Kidney capillary endothelial cell (primary cell): ENCODE data around the gene ST8SIA3.

Experiments
- DNase-seq: peaks from one replicate; pipeline ENCODE4 v3.0.0-alpha.2; 2018; ENCODE audit warnings: low spot score

ST8SIA3 gene, protein sequence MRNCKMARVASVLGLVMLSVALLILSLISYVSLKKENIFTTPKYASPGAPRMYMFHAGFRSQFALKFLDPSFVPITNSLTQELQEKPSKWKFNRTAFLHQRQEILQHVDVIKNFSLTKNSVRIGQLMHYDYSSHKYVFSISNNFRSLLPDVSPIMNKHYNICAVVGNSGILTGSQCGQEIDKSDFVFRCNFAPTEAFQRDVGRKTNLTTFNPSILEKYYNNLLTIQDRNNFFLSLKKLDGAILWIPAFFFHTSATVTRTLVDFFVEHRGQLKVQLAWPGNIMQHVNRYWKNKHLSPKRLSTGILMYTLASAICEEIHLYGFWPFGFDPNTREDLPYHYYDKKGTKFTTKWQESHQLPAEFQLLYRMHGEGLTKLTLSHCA

DNA sequence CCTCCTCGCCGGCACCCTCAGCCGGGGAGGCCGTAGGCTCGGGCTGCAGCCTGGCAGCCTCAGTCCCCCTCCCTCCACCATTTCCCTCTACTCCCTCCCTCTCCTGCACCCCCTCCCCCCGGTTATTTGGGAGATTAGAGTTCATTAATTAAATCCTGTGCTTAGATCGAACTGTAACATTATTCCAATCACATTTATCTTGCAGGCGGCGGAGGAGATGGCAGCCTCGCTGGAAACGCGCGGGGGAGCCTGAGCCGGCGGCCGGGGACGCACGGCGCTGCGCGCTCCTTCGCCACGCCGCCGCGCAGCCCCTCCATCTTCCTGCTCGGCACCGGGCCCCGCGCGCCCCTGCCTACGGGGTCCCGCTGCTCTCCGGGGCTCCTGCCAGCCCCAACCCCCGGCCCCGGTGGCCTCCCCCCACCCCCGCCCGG is at the start of gene ST8SIA3:
Gene ST8SIA3 (plus strand): TSS at position 287 of the 431 bp plus-strand sequence. CDS start 290 bp downstream, outside the sequence.
- no peak for DNase-seq

DNA sequence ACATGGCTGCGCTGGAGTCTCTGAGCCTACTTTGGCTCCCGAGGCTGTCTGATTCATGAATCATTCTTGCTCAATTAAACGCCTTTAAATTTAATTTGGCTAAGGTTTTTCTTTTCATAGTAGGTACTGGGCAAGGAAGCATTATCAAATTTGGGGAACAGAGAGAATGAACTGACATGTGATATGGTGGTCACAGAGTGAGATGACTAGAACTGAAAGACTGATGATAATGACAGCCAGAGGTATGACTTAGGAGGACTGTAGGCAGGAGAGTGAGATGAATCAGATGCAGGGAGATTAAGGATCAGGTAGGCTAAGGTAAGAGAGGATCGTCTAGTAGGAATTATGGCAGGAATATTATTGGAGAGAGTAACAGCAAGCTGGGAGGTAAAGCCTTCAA is 40.9 kb upstream of the ST8SIA3 start:
- DNase-seq = no peak

DNA sequence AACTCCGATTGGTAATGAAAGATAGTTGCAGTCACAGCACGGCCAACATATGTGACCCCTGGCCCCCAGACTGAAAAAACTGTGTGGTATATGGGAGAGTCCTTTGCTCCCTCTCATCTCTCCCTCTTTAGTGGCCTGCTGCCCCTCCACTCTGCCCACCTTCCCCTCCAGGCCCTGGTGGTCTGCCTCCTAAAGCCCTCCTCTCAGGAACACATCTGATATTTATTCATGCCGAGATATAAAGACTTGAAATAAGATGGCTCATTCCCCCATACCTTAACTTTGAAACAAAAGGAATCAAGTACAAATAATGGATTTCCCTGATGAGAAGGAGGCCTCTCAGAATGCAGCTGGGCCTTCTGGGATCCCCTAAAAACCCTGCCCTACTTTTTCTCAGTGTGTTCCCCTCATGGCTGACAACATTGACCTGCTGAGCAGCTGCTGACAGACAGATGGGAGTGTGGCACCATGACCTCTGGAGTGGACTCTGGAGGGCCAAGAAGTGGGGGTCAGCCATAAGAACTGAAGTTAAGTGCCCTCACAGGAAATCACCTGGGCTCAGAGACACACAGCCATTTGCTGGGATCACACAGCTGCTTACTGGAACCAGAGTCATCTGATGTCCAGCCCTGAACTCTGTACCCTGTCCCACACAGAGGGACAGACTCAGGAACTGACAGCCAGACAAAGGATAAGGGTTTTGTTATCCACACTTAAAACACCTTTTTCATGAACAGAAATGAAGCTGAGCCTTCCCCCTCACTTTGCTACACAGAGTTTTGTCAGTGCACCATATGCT is 39.8 kb upstream of the ST8SIA3 start:
- no peak for DNase-seq

DNA sequence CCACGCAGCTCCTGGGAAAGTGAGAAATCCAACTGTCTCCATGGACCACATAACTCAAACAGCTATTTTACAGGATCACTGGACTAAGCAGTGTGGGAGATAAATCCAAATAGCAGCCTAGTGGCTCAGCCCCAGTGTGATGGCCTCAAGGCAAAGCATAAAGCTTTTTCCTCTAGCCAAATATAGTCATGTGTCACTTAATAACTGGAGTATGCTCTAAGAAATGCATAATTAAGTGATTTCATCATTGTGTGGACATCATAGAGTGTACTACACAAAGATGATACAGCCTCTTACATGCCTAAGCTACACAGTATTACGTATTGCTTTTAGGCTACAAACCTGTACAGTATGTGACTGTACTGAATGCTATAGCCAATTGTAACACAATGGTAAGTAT is 31.8 kb upstream of the ST8SIA3 start:
- DNase-seq = no peak

DNA sequence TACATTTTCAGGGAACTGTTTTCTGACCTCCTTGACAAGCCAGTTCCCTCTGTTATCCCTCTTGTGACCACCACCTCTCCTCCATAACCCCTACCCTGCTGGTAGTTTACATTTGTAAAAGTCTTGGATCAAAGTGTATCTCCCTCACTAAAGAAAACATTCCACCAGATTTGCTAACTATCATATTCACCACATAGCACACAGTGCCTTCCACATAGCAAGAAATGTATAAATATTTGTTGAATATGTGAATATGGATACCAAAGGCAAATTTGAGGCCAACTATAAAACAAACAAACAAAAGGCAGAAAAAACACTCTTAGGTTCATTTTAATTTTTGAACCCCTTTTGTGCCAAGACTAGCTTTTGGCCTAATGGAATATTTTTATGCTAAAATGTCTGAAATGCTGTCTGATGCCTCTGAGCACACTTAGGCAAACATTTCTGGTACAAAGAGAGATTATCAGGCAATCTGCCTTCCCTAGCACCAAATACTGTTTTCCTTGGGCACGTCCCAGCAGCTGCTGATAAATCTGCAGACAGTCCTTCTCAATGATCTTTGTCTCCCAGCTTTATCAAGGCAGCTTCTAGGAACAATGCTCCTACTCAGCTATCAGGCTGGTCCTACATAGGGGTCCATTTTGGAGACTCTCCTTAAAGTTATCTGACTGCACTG is 26.7 kb upstream of the ST8SIA3 start:
- no peak for DNase-seq

DNA sequence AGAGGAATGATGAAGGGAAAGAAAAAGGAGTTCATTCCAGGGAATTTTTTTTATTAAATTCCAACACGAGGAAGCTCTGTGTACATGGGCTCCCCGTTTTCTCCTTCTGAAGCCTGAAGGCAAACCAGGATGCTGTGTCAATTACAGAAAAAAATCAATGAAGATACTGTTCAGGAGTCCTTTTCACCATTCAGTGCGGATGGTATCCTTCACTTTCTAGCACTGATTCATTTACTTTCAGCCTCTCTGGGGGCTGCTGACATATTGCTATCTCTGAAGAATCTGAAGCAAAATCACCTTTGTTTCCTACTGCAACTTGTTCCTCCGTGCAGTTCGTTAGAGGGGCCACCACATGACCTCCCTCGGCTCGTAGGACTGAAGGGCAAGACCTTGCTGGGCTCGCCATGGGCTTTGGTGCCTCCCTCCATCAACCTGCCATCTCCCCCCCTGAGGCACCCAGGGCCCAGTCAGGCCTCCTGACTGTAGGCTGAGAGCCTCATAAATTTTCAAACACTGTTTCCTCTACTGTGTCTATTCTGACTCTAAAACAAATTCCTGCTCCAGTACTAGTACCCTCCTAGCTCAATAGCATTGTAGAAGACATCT is 25.5 kb upstream of the ST8SIA3 start:
- no peak for DNase-seq

DNA sequence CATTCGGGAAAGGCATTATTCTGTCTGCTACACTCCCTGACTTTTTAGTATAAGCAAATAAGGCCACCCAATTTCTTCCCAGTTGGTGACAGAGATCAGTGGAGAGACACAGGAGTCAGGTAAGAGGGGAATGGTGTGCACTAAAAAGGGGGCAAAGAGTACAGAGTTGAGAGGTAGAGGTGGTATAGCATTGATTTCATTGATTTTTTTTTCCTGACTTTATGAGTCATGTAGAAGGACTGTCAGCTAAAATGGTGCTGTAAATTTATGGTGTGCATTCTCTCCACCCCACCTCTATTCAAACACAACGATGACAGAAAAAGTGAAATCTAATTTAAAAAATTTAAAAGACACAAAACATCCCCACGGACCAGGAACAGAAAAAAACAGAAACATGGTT is 23.7 kb upstream of the ST8SIA3 start:
- DNase-seq = no peak

DNA sequence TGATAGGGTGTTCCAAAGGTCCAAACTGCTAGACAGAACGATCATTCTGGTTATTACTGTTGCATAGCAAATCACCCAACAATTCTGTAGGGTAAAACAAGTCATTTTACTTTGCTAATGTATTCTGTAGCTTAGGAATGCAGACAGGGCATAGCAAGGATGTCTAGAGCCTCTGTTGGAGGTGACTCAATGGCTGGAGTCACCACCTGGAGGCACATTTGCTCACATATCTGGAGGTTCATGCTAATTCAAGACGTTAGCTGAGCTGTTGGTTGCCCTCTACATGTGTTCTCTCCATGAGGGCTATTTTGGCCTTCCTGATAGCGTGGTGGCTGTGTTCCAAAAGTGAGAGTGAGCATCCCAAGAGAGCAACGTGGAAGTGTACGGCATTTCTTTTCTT is 22.5 kb upstream of the ST8SIA3 start:
- DNase-seq = no peak

DNA sequence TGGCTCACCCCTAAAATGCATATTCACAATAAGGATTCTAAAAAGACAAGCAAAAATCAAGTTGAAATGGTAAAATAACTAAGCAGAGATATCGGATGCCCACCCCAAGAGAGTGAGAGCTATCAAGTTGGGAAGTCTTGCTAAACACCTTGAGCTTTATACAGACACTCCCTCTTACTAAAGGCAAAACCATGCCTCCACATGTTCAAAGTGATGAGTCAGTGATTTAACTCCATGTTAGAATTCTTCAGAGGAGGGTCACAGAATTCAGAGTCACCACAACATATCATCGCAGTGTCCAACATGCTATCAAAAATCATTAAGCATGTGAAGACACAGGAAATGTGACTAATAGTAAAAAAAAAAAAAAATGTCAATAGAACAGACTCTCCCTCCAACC is 20.6 kb upstream of the ST8SIA3 start:
- no peak for DNase-seq

DNA sequence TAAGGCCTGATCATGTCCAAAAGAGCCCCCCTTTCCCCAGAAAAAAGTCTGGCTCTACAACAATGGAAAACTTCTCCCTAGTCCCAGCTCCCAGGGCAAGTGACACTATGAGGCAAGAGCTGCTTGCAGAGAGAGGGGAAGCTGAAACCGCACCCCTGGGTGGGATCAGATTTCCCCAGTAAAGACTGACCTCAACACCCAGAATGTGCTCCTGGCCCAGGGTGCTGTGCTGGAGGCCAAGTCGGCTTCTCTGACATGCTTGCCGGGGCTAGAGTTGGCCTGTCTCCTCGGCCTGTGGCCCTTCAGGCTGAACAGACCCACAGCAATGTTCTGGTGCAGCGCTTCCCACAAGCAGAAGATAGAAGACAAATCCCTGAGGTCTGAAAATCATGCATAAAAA is 18.4 kb upstream of the ST8SIA3 start:
- DNase-seq = no peak

DNA sequence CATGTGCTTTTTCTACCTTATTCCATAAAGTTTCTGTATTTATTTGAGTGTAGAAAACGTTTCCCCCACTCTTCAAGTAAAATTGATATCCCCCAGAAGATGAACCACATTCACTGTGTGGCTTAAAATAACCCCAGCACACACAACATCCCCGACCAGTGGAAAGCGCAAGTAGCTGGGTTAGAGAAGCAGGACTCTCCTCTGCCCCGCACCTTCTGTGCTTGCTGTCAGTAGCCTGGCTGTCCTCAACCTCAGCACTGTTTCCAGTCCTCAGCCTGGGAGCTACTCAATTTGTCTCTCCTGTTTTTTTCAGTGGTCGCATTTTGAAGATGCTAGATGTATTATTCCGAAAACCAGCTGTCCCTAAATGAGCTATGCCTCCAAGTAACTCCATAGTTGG is 18.0 kb upstream of the ST8SIA3 start:
- no peak for DNase-seq

DNA sequence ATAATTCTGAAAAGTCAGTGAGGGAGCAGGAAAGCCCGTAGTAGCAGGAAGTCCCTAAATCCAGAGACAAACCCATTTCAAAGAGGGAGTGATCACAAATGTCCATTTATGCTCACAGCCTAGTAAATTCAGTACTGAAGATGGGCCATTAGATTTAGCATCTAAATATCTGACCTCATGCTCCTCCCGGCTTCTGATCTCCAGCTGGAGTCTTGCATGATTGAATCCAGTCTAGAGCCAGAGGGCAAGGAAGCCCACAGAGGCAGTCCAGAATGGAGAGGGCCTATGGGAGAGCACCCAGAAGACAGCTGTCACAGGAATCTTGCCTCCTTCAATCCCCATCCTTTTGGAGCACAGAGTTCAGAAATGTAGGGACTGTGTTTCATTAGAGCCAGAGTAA is 16.0 kb upstream of the ST8SIA3 start:
- DNase-seq = no peak

DNA sequence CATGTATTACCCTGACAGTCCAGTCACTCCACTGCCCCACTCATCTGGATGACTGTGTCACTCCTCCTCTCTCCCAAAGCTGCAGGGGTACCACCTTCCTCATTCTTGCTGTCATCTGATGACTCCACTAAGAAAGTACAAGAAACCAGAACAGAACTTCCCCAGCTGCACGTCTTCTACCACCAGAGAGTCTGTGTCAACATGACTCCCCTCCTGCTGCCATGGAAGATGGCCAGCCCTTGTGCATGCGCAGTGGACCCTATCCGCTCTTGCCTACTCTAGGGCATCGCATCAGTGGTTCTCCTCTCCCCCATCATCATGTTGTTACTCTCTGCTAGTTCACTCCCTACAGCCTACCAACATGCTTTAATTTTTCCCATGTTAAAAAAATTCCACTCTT is 14.5 kb upstream of the ST8SIA3 start:
- DNase-seq = no peak

DNA sequence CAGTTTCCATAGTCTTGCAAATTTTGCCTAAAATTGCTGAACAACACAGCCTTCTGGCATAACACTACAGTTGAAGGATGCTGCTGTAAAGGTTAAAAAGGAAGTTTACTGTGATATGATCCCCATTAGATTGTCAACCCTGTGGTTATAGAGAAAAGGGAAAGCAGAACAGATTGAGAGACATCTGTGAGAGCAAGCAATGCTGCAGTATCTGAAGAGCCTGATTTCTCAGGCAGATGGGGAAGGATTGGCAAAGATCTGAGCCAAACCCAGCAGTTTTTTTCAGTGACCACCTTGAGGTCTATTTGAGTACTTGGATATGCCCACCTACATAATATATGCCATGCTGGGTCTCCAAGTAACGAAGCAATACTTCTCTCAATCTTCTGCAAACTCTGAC is 8.5 kb upstream of the ST8SIA3 start:
- DNase-seq = no peak

DNA sequence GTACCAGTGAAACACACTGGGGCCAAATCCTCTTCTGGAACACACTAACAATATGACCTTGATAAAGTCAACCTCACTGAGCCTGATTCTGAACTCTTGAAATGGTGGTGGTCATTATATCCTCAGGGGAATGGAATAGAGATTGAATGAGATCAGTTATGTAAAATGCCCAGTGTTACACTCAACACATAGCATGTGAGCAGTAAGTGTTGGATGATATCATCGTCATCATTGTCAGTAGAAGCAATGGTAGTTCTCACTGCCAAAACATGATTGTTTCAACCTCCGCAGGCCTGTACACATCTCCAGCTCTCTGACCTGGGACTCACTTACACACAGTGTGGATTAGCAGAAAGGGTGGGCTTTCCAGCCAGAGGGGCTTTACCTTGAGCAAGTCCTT is 5.5 kb upstream of the ST8SIA3 start:
- DNase-seq = no peak

DNA sequence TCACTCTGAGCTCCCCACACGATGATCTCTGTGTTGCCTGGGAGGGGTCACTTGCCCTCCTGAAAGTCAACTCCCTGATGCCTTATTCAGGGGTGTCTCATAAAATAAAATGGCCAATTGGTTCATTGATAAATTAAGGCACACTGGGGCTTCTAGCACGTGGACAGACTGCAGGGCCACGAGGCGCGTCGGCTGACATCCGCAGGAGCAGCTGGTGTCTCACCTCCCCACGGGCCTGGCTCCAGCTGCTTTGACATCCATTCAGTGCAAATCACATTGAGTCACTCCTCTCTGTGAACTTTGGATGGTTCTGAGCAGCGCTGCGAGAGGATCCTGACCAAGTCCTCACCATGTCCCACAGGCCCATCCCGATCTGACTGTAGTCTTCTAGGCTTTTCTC is 4.6 kb upstream of the ST8SIA3 start:
- DNase-seq = no peak

DNA sequence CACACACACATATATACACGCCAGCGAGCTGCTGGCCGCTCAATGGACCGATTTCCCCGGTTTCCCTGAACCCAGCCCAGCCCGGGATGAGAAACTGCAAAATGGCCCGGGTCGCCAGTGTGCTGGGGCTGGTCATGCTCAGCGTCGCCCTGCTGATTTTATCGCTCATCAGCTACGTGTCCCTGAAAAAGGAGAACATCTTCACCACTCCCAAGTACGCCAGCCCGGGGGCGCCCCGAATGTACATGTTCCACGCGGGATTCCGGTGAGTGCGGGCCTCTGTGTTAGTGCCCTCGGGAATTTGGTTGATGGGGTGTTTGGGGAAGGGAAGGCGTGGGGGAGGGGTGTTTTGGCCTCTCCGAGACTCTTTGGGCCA is 392 bp downstream of the ST8SIA3 start:
- DNase-seq = no peak

DNA sequence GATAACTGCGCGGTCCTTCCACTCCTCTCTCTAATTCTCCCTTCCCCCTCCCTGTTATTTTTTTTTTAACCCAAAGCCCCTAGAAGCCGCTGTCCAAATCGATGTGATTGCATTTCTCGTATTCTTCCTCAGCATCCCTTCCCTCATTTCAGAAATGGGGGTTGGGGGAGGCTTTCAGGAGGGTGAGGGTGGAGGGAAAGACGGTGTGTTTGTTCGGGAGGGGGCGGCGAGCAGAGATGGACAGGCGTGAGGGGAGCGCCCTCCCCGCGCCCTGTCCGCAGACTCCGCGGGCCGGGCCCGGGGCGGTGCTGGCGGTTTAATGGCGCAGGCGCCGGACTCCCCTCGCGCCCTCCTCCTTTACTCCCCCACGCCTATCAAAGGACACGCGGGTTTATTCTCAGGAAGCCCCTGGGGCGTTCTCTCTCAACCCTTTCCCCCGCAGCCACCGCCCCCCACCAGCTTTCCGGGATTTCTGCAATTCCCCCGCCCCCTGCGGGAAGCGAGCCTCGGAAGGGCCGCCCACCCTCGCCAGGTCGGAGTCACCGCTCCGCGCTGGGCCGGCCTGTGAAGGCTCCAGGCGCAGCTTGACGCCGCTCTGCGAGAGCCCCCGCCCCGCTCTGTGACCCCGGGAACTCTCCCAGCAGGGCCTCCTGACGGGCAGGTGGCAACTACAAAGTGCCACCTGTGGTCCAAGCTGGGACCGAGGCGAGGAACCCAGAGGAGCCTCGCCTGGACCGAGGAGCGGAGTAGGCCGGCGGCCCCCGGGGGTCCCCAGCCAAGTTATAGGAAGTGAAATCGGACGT is 981 bp downstream of the ST8SIA3 start:
- DNase-seq = no peak

DNA sequence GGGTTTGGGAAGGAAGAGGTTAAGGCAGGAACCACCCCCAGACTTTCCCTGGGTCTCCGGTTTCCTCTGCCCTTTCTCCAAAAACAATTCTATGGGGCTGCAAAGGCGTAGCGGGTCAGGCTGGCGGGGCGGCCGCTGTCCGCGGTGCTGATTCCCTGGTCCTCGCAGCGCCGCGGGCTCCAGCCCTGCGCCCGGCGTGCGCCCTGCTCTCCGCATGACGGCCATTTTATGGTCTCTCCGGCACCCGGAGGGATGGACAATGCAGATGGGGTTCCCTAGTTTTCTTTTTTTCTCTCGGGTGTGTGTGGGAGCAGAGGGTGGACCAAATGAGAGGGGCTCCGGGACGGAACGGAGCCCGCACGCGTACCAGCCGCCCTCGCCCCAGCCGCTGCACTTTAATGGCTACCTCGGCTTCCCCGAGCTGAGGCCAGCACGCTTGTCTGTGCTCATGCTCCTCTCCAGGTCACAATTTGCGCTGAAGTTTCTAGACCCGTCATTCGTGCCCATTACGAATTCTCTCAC is 1.6 kb downstream of the ST8SIA3 start:
- DNase-seq = peak; percentile 52

DNA sequence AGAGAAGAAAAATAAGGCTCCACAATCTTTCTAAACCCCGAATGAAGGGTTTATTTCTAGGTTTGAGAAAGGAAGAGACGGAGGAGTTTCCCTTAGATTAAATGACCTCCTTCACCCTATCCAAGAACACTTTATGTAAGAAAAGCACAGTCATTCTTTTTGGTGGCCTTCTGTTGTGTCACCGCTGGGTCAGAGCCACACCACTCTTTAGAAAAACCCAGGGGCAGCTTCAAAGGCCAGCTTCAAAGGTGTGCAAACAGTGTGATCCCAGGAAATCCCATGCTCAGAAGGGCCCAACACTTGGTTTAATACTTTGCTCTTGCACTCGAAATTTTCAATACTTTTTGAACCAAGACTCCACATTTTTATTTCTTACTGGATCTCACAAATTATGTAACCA is 7.1 kb downstream of the ST8SIA3 start:
- DNase-seq = no peak

DNA sequence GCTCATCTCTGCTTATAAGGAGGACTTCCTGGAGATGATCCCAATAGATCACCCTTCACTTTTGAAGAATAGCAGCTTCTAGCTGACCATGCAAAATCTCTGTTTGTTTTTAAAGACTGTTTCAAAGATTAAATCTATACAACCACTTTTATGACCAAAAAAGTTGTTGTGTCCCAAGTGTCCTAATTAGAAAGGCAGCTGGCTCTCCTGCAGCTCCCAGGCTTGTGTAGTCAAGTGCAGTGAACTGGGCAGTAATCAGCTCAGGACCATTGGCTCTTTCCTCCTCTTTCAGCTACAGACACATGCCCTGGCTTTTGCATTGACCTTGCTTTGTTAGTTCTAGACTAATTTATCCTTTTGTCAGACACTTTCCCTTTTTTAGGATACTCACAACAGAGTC is 10.4 kb downstream of the ST8SIA3 start:
- no peak for DNase-seq
